GM21390 (cell line): ENCODE results near the gene CTNNBL1.
A peak's percentile ranks its signal among the peaks of the same experiment; 100 is the strongest.

Experiments
- ATAC-seq: cut with Tn5 transposase; IDR thresholded peaks from one replicate; pipeline ENCODE4 v1.9.1; 2021; ENCODE audit not compliant: unreplicated experiment

The CTNNBL1 gene

GRCh38 chr20:37774156-37774555 lies 80.3 kb downstream of the CTNNBL1 start:
- no peak for ATAC-seq

- ATAC-seq = no peak
Measured at GRCh38 chr20:37775200-37775599, 81.4 kb downstream of the CTNNBL1 start.

- no peak for ATAC-seq
Measured at GRCh38 chr20:37776049-37776448, 82.2 kb downstream of the CTNNBL1 start.

- ATAC-seq = no peak
Measured at GRCh38 chr20:37776526-37776925, 82.7 kb downstream of the CTNNBL1 start.

- no peak for ATAC-seq
Measured at GRCh38 chr20:37777012-37777950, 83.5 kb downstream of the CTNNBL1 start.

- no peak for ATAC-seq
Measured at GRCh38 chr20:37777988-37778659, 84.3 kb downstream of the CTNNBL1 start.

GRCh38 chr20:37781626-37782025 lies 87.8 kb downstream of the CTNNBL1 start:
- no peak for ATAC-seq

- no peak for ATAC-seq
Measured at GRCh38 chr20:37786043-37786442, 92.2 kb downstream of the CTNNBL1 start.

GRCh38 chr20:37789408-37789807 lies 95.6 kb downstream of the CTNNBL1 start:
- no peak for ATAC-seq

GRCh38 chr20:37790900-37791299 lies 97.1 kb downstream of the CTNNBL1 start:
- ATAC-seq = no peak

GRCh38 chr20:37796121-37796520 lies 102.3 kb downstream of the CTNNBL1 start:
- no peak for ATAC-seq

- no peak for ATAC-seq
Measured at GRCh38 chr20:37796733-37797132, 102.9 kb downstream of the CTNNBL1 start.

- ATAC-seq = no peak
Measured at GRCh38 chr20:37797669-37798175, 103.9 kb downstream of the CTNNBL1 start.

GRCh38 chr20:37798312-37798711 lies 104.5 kb downstream of the CTNNBL1 start:
- no peak for ATAC-seq

GRCh38 chr20:37800618-37801017 lies 106.8 kb downstream of the CTNNBL1 start:
- no peak for ATAC-seq

GRCh38 chr20:37801921-37802320 lies 108.1 kb downstream of the CTNNBL1 start:
- ATAC-seq = no peak

- peak; percentile 69 for ATAC-seq
Measured at GRCh38 chr20:37803438-37804307, 109.8 kb downstream of the CTNNBL1 start.

- ATAC-seq = peak; percentile 65
Measured at GRCh38 chr20:37804584-37805566, 111.0 kb downstream of the CTNNBL1 start.

GRCh38 chr20:37807471-37808232 lies 113.8 kb downstream of the CTNNBL1 start:
- no peak for ATAC-seq
